Upper lobe of right lung (tissue), 1 donor: ENCODE results near the gene RASGEF1C. TPM values are rescaled to one million over a fixed set of nuclear protein-coding genes. Genes with fewer than 3 reads are reported as not detected.

Source experiments
- ATAC-seq: fragments of 200-7000 bp; cut with Tn5 transposase; one replicate; pipeline ENCODE4 v1.9.1; 2020; ENCODE audit warnings: mild to moderate bottlenecking, moderate library complexity
- DNase-seq: peaks from one replicate; pipeline ENCODE4 v3.0.0-alpha.2; 2020
- H3K27ac ChIP-seq: fragments of 200-600 bp; one replicate; pipeline ENCODE4 v1.8.0; 2022
- H3K27me3 ChIP-seq: fragments of 200-600 bp; one replicate; pipeline ENCODE4 v1.8.0; 2022; ENCODE audit warnings: mild to moderate bottlenecking
- H3K36me3 ChIP-seq: fragments of 200-600 bp; one replicate; pipeline ENCODE4 v1.8.0; 2022
- H3K4me1 ChIP-seq: fragments of 200-600 bp; one replicate; pipeline ENCODE4 v1.8.0; 2022
- H3K4me3 ChIP-seq: fragments of 200-600 bp; one replicate; pipeline ENCODE4 v1.8.0; 2022; ENCODE audit warnings: mild to moderate bottlenecking
- H3K9me3 ChIP-seq: fragments of 200-600 bp; one replicate; pipeline ENCODE4 v1.8.0; 2022
- CTCF ChIP-seq: fragments of 200-600 bp; IDR thresholded peaks from one replicate; pipeline ENCODE4 v1.8.0; 2022; ENCODE audit warnings: antibody characterized with exemption
- intact Hi-C: fragments of 100-400 bp; cut with DNase I; formaldehyde crosslinking; loops from one replicate; pipeline ENCODE4 v1.11.0; 2022
- total RNA-seq: library from RNA; stranded (reverse); fragmentation: NEBNext Ultra II Directional; extraction: Animal tissue kit (Norgen Biotek cat#: 25700); gene quantifications from one replicate; pipeline ENCODE4 v1.2.1, GENCODE V29; 2021
- donor health status: DM: no; HTN: yes; CAD: no; lungs with severe emphysema.

RASGEF1C gene
- total RNA-seq, 1 donor from 2014 or later = not detected

- H3K4me1 ChIP-seq = no peaks in the 10 kb centered on the region
- ATAC-seq = no peak
- peak; percentile 46 for DNase-seq
- no peak overlapping the region for H3K27ac ChIP-seq
- H3K27me3 ChIP-seq = no peaks in the 10 kb centered on the region
- intact Hi-C loops = no loop called here
- no peaks in the 10 kb centered on the region for H3K36me3 ChIP-seq
- no peaks in the 10 kb centered on the region for H3K9me3 ChIP-seq
- H3K4me3 ChIP-seq = no peak overlapping the region
- TF ChIP-seq CTCF = no peak
These were observed 93.5 kb downstream of the RASGEF1C start for GRCh38 chr5:180115326-180116076.

- Histone ChIP-seq H3K36me3 (no peaks in the 10 kb centered on the region), H3K9me3 (no peaks in the 10 kb centered on the region), H3K4me3 (no peak overlapping the region), H3K27me3 (no peaks in the 10 kb centered on the region), H3K27ac (no peak overlapping the region), H3K4me1 (no peaks in the 10 kb centered on the region)
- DNase-seq (peak; percentile 46), ATAC-seq (no peak)
- intact Hi-C loops = no loop called here
- TF ChIP-seq CTCF = no peak
These were observed 94.6 kb downstream of the RASGEF1C start for GRCh38 chr5:180114304-180115003.

GRCh38 chr5:180113660-180114303 is 95.2 kb downstream of the RASGEF1C start:
- intact Hi-C loops = no loop called here
- Histone ChIP-seq H3K4me1 (no peaks in the 10 kb centered on the region), H3K9me3 (no peaks in the 10 kb centered on the region), H3K27ac (no peak overlapping the region), H3K27me3 (no peaks in the 10 kb centered on the region), H3K36me3 (no peaks in the 10 kb centered on the region), H3K4me3 (no peak overlapping the region)
- no peak for TF ChIP-seq CTCF
- DNase-seq = peak; percentile 45
- no peak for ATAC-seq

- no peak overlapping the region for H3K4me3 ChIP-seq
- H3K9me3 ChIP-seq = peaks cover 3% of the 10 kb centered on the region
- no peaks in the 10 kb centered on the region for H3K4me1 ChIP-seq
- H3K27me3 ChIP-seq = no peaks in the 10 kb centered on the region
- peak; percentile 49 for DNase-seq
- H3K36me3 ChIP-seq = no peaks in the 10 kb centered on the region
- ATAC-seq = no peak
- TF ChIP-seq CTCF = no peak
- no peak overlapping the region for H3K27ac ChIP-seq
- intact Hi-C loops = no loop called here
These were observed 96.7 kb downstream of the RASGEF1C start for GRCh38 chr5:180112181-180112861.

GRCh38 chr5:180111273-180112002 is 97.6 kb downstream of the RASGEF1C start:
- Histone ChIP-seq H3K27me3 (no peaks in the 10 kb centered on the region), H3K9me3 (peaks cover 10% of the 10 kb centered on the region), H3K36me3 (no peaks in the 10 kb centered on the region), H3K4me3 (no peak overlapping the region), H3K4me1 (no peaks in the 10 kb centered on the region), H3K27ac (no peak overlapping the region)
- no peak for TF ChIP-seq CTCF
- ATAC-seq = no peak
- intact Hi-C loops = no loop called here
- DNase-seq = peak; percentile 55
